GM12891 (cell line): Measurements from ENCODE around the gene PDGFRA.

ENCODE experiments used
- PAX5 ChIP-seq: IDR thresholded peaks from 2 replicates; pipeline ENCODE4 v1.6.1; 2011; ENCODE audit warnings: low read length, moderate library complexity, mild to moderate bottlenecking; ENCODE audit not compliant: insufficient read depth, severe bottlenecking
- POLR2A ChIP-seq: IDR thresholded peaks from 2 replicates; pipeline ENCODE4 v1.6.1; 2011; ENCODE audit warnings: low read depth, low read length, control low read depth
- POLR2AphosphoS5 ChIP-seq: IDR thresholded peaks from 2 replicates; pipeline ENCODE4 v1.6.1; 2011; ENCODE audit warnings: low read depth, low read length, control low read depth
- POU2F2 ChIP-seq: IDR thresholded peaks from 2 replicates; pipeline ENCODE4 v1.6.1; 2011; ENCODE audit warnings: low read depth, mild to moderate bottlenecking, control low read depth, low read length, moderate library complexity
- SPI1 ChIP-seq: IDR thresholded peaks from 2 replicates; pipeline ENCODE4 v1.6.1; 2011; ENCODE audit warnings: low read depth, low read length, control low read depth
- TAF1 ChIP-seq: IDR thresholded peaks from 2 replicates; pipeline ENCODE4 v1.6.1; 2011; ENCODE audit warnings: low read depth, low read length, control low read depth

GRCh38 chr4:54217642-54218495, 11.2 kb upstream of the PDGFRA start:
- TF ChIP-seq TAF1 (no peak), POLR2A (no peak), SPI1 (no peak), POLR2AphosphoS5 (no peak), PAX5 (no peak), POU2F2 (no peak)
